Neutrophil (primary cell): Measurements from ENCODE around the gene SUCO.

Experiments
- H3K27ac ChIP-seq: fragments of 200-600 bp; sonication (generic); 2 replicates; pipeline ENCODE4 v1.5.1; 2016; ENCODE audit warnings: mild to moderate bottlenecking, moderate library complexity
- H3K27me3 ChIP-seq: fragments of 200-600 bp; sonication (generic); 2 replicates; pipeline ENCODE4 v1.6.0; 2016; ENCODE audit warnings: mild to moderate bottlenecking
- H3K36me3 ChIP-seq: fragments of 200-600 bp; sonication (generic); 2 replicates; pipeline ENCODE4 v1.5.1; 2017
- H3K4me1 ChIP-seq, 2 experiments: fragments of 200-600 bp in 1 of 2; sonication (generic) in 1 of 2; 1 replicate in 1 of 2; 2 replicates in 1 of 2; pipeline versions ENCODE4 v1.5.1 to v1.6.1; 2013 to 2016; ENCODE audit warnings: low read depth in 1 of 2, low read length in 1 of 2, mild to moderate bottlenecking in 1 of 2, moderate library complexity in 1 of 2; ENCODE audit not compliant: control insufficient read depth in 1 of 2, insufficient read depth in 1 of 2
- H3K4me3 ChIP-seq, 2 experiments: fragments of 200-600 bp in 1 of 2; sonication (generic) in 1 of 2; 1 replicate in 1 of 2; 2 replicates in 1 of 2; pipeline ENCODE4 v1.5.1; 2013 to 2016; ENCODE audit warnings: low read depth in 1 of 2, low read length in 1 of 2, mild to moderate bottlenecking in 1 of 2, moderate library complexity in 1 of 2
- H3K9me3 ChIP-seq: fragments of 200-600 bp; sonication (generic); 2 replicates; pipeline ENCODE4 v1.5.1; 2016
- TF ChIP-seq, protein P1 (sequence below): fragments of 200-600 bp; sonication (generic); IDR thresholded peaks from 2 replicates; pipeline ENCODE4 v1.5.1; 2016; ENCODE audit warnings: antibody characterized with exemption

The SUCO gene

DNA sequence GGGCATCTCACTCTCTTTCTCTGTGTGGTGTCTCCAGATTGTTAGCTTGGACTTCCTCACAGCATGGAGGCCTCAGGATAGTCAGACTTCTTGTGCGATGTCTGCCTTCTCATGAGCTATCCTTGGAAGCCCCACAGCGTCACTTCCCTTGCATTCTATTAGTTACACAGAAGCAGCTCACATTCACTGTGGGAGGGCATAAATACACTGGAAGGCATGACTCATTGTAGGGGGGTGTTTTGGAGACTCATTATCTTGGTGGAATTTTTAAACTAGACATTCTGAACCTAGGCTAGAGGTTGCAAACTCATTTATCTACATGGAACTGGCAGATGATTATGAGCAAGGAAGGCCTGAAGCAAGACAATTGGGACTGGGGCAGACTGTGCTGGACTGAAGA is 104.6 kb downstream of the SUCO start:
- Histone ChIP-seq H3K9me3 (no peaks in the 10 kb centered on the region), H3K27me3 (no peaks in the 10 kb centered on the region), H3K4me3 (no peak overlapping the region), H3K27ac (no peak overlapping the region), H3K36me3 (no peaks in the 10 kb centered on the region), H3K4me1 (no peaks in the 10 kb centered on the region)
- TF ChIP-seq, protein P1, sequence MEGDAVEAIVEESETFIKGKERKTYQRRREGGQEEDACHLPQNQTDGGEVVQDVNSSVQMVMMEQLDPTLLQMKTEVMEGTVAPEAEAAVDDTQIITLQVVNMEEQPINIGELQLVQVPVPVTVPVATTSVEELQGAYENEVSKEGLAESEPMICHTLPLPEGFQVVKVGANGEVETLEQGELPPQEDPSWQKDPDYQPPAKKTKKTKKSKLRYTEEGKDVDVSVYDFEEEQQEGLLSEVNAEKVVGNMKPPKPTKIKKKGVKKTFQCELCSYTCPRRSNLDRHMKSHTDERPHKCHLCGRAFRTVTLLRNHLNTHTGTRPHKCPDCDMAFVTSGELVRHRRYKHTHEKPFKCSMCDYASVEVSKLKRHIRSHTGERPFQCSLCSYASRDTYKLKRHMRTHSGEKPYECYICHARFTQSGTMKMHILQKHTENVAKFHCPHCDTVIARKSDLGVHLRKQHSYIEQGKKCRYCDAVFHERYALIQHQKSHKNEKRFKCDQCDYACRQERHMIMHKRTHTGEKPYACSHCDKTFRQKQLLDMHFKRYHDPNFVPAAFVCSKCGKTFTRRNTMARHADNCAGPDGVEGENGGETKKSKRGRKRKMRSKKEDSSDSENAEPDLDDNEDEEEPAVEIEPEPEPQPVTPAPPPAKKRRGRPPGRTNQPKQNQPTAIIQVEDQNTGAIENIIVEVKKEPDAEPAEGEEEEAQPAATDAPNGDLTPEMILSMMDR, result no peak

GRCh38 chr1:172638249-172638648 is 105.3 kb downstream of the SUCO start:
- no peaks in the 10 kb centered on the region for H3K9me3 ChIP-seq
- H3K27me3 ChIP-seq, result no peaks in the 10 kb centered on the region
- no peaks in the 10 kb centered on the region for H3K4me1 ChIP-seq
- TF ChIP-seq, protein P1, result no peak
- H3K36me3 ChIP-seq, result no peaks in the 10 kb centered on the region
- no peak overlapping the region for H3K4me3 ChIP-seq
- no peak overlapping the region for H3K27ac ChIP-seq

DNA sequence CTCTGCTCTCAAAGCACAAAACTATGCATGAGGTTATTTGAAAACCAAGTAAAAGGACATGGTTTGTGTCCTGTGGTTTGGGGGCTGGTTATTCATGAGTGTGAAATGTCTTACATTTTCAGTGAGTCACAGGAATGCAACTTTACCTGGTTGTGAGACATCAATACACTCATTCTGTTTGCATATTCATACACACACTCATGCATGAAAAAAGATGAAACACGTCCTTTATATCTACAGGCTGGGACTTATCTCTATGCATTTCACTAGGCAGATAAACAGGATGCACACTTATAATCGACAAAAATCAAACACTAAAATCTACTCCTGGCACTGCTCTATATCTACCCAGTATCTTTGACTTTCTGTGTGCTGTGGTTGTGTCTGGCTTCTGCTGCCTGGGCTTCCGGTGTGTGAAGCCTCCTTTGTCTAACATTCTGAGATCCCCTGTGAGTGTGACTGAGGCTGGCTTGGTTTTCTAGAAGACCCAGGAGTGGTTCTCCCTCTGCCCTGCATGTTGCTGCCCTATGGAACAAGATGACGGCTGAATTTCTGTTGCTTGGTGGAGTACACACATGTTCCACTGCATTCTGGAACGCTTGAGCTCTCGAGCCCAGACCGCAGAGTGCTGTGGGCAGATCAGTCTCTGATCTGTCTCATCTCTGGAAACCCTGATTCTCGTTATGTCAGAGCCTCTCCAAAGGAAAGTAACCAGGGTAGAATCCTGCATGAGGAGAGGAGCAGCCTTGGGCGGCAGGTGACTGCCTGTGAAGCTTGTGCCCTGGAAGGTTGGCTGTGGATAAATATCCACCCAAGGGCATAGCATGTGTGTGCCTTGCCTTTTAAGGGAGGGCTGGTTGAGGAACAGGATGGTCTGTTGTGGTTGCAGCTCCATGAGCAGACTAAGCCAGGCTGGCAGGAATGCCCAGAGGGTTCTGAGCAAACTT is 106.2 kb downstream of the SUCO start:
- TF ChIP-seq, protein P1, result no peak
- no peaks in the 10 kb centered on the region for H3K9me3 ChIP-seq
- H3K27me3 ChIP-seq, result no peaks in the 10 kb centered on the region
- no peak overlapping the region for H3K4me3 ChIP-seq
- H3K36me3 ChIP-seq, result no peaks in the 10 kb centered on the region
- no peak overlapping the region for H3K27ac ChIP-seq
- no peaks in the 10 kb centered on the region for H3K4me1 ChIP-seq

DNA sequence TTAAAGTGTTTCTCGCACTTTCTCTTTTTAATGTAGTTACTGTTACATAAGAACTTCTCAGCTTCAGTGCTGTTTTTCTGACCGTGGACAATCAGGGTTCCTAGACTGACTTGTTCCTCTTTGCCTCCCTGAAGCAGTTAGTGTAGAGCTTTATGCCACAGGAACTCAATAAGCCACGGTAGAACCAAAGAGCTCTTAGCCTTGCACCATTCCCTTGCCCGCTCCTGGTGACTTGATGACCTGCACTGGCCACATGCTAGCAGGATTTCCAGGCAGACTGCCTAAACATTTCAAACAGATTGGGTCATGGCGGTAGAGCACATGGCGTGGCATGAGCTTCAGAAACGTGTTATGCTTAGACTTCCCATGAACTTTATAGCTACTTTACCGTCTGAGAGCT is 107.2 kb downstream of the SUCO start:
- Histone ChIP-seq H3K9me3 (no peaks in the 10 kb centered on the region), H3K27ac (no peak overlapping the region), H3K27me3 (no peaks in the 10 kb centered on the region), H3K36me3 (no peaks in the 10 kb centered on the region), H3K4me3 (no peak overlapping the region), H3K4me1 (no peaks in the 10 kb centered on the region)
- TF ChIP-seq, protein P1, result no peak

DNA sequence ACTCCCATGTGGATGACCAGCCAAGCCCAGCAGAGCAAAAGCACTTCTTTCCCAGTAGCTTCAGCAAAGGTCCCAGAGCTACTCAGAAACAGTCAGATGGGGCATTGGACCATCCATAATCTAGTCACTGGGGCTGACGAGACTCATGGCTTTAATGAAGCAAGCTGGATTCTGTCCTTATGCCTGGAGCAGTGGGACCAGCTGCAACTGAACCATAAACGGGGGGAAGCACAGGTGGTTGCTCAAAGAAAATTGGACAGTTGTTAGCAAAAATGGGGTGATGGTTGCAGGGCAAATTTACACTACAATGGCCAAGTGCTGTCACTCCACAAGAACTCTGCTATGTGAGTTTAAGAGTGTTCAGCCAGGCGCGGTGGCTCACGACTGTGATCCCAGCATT is 108.5 kb downstream of the SUCO start:
- no peaks in the 10 kb centered on the region for H3K36me3 ChIP-seq
- H3K27me3 ChIP-seq, result no peaks in the 10 kb centered on the region
- no peak overlapping the region for H3K27ac ChIP-seq
- H3K9me3 ChIP-seq, result no peaks in the 10 kb centered on the region
- H3K4me3 ChIP-seq, result no peak overlapping the region
- no peaks in the 10 kb centered on the region for H3K4me1 ChIP-seq
- TF ChIP-seq, protein P1, result no peak
